HepG2 (cell line): ENCODE measurements around the gene PTGIR.

Experiments
- ADNP ChIP-seq: sonication (generic); formaldehyde crosslinking; IDR thresholded peaks from 2 replicates; pipeline ENCODE4 v1.4.0; 2020; ENCODE audit warnings: missing genetic modification reagents
- CBFB ChIP-seq: sonication (generic); formaldehyde crosslinking; IDR thresholded peaks from 2 replicates; pipeline ENCODE4 v1.4.0; 2020; ENCODE audit warnings: missing genetic modification reagents
- CEBPB ChIP-seq: IDR thresholded peaks from 2 replicates; pipeline ENCODE4 v1.6.1; 2011; ENCODE audit warnings: low read depth, low read length, improper control_type of control experiment, borderline replicate concordance
- FOXK2 ChIP-seq: fragments of 450-650 bp; IDR thresholded peaks from 2 replicates; pipeline ENCODE4 v1.6.1; 2016
- YY1 ChIP-seq: IDR thresholded peaks from 2 replicates; pipeline ENCODE4 v1.6.1; 2011; ENCODE audit warnings: low read length, low read depth, moderate library complexity, mild to moderate bottlenecking; ENCODE audit not compliant: insufficient read depth, insufficient replicate concordance

GRCh38 chr19:46578450-46578849 is 46.4 kb downstream of the PTGIR start:
- TF ChIP-seq CBFB (CRISPR knock-in tag): no peak
- TF ChIP-seq CEBPB: no peak
- TF ChIP-seq ADNP (CRISPR knock-in tag): no peak
- no peak for TF ChIP-seq YY1
- no peak for TF ChIP-seq FOXK2
